ENCODE data around the gene CCDC51. TPM values are rescaled to one million over a fixed set of nuclear protein-coding genes. Genes with fewer than 3 reads are reported as not detected.

Gene CCDC51
- total and polyA plus RNA-seq, 2 of the 13 experiments (the other 11 are each of a cell fraction or from before 2014, with no cell fraction given), result 18.1 to 29.4 TPM

DNA sequence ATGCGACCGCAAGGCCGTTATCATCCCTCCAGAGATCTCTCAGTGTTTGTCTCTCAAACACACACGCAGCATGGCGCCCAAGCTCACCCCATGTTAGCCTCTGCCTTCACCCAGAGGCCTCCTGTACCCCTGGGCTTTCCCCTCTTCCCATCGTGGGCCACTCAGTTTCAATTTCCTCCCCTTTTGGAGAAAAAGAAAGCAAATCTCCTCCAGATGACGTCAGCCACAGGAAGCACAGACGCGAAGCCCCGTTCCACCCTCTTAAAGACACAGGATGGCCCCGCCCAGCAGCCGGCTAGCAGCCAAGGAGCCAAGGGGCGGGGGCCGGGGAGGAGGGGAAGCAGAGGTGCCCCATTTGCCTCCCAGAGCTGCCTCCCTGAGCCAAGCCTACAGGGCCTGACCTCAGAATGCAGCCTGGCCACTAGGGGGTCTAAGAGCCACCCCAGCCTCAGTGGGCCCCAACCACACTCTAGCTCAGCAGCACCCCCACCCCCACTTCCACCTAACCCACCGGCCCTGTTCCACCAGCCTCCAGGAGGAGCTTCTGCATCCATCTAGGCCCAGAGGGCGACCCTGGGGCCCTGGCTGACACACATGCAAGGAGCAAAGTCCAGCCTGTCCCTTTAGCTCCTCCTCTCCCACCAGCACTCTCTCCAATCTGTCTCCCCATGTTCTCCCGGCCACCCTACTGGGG, 33.2 kb upstream of the CCDC51 start (continued):
- no peak for TF ChIP-seq ZNF318 (CRISPR knock-in tag; IDR thresholded peaks at IDR 0.05)
- TF ChIP-seq MAFK (conservative IDR thresholded peaks at IDR 0.05 in 1 of 2, IDR thresholded peaks at IDR 0.05 in 1 of 2; ENCODE audit: low read length in 2 of 2), result no peak
- peak; percentile 63; the same call in 1 of the 2 replicates for TF ChIP-seq GATAD1 (CRISPR knock-in tag; IDR thresholded peaks at IDR 0.05)
- TF ChIP-seq JUND (CRISPR knock-in tag; IDR thresholded peaks at IDR 0.05), result peak; percentile 31; the same call in 1 of the 2 replicates
- no peak for TF ChIP-seq BATF2 (CRISPR knock-in tag; IDR thresholded peaks at IDR 0.05)
- TF ChIP-seq ZNF333 (CRISPR knock-in tag; IDR thresholded peaks at IDR 0.05; ENCODE audit: borderline replicate concordance), result no peak
- TF ChIP-seq ZNF230 (CRISPR knock-in tag; IDR thresholded peaks at IDR 0.05), result 0 out of 2 replicates have a peak, but pooled peaks have one; percentile 12
- TF ChIP-seq TEAD3 (CRISPR knock-in tag; optimal IDR thresholded peaks at IDR 0.05; ENCODE audit: borderline replicate concordance), result peak; percentile 41
- no peak for TF ChIP-seq GTF3A (CRISPR knock-in tag; conservative IDR thresholded peaks at IDR 0.05)
- TF ChIP-seq SMC3 (IDR thresholded peaks at IDR 0.05; ENCODE audit: low read length), result no peak; the same call in 1 of the 2 replicates
- no peak for TF ChIP-seq RBAK (CRISPR knock-in tag; IDR thresholded peaks at IDR 0.05)
- TF ChIP-seq ZXDC (CRISPR knock-in tag; IDR thresholded peaks at IDR 0.05), result no peak
- no peak for TF ChIP-seq NCOA1 (CRISPR knock-in tag; IDR thresholded peaks at IDR 0.05)
- TF ChIP-seq, protein P1, sequence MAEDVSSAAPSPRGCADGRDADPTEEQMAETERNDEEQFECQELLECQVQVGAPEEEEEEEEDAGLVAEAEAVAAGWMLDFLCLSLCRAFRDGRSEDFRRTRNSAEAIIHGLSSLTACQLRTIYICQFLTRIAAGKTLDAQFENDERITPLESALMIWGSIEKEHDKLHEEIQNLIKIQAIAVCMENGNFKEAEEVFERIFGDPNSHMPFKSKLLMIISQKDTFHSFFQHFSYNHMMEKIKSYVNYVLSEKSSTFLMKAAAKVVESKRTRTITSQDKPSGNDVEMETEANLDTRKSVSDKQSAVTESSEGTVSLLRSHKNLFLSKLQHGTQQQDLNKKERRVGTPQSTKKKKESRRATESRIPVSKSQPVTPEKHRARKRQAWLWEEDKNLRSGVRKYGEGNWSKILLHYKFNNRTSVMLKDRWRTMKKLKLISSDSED (CRISPR knock-in tag; IDR thresholded peaks at IDR 0.05), result no peak
- no peak for TF ChIP-seq KAT2B (IDR thresholded peaks at IDR 0.05; ENCODE audit: borderline replicate concordance, low read depth, low read length)
- TF ChIP-seq ZNF768 (CRISPR knock-in tag; IDR thresholded peaks at IDR 0.05), result peak; percentile 21; the same call in 1 of the 2 replicates
- no peak for TF ChIP-seq ZKSCAN5 (CRISPR knock-in tag; IDR thresholded peaks at IDR 0.05)

All from HepG2 (cell line).